Measurements from ENCODE around the gene LNX1. TPM values are rescaled to one million over a fixed set of nuclear protein-coding genes. Genes with fewer than 3 reads are reported as not detected.

Gene LNX1
- total and polyA plus RNA-seq, 2 of the 8 experiments (the other 6 are each of a cell fraction or from before 2014, with no cell fraction given) = 2.7 to 3.8 TPM

DNA sequence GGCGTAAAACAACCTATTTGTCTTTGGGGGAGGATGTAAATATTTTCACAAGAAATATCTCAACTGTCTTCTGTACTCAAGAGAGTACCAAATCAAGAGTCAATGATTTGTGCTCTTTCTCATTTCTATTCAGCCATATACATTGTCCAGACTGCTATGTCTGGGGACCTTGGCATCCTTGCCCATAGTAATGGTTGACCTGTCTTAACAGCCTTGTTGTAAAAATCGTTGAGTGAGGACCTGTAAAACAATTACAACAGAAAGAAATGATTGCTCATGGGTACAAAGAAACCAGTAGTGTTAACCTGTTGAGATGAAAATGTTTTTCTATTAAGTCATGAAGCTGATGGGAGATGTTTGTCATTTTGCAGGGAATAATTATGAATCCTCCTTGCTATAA lies 56.6 kb downstream of the LNX1 start:
- ChIA-PET POLR2A (ENCODE audit: partially characterized antibody) (no interaction called here), CTCF (ENCODE audit: partially characterized antibody) (no interaction called here)
- DNase-seq (ENCODE audit: low read depth in 1 of 2, low spot score in 2 of 2) = no peak
- no peak overlapping the region for H2AK5ac ChIP-seq (ENCODE audit: low read depth, low read length)
- H3K4me1 ChIP-seq (replicated peaks in 1 of 4; ENCODE audit: control insufficient read depth in 3 of 4, insufficient read depth in 4 of 4, low read length in 3 of 4) = peaks cover 0 to 4% (median 3%) of the 10 kb centered on the region in 4 experiments; a peak in 4 of 7 replicates
- no peaks in the 10 kb centered on the region for H3K36me3 ChIP-seq (ENCODE audit: control insufficient read depth in 2 of 4, insufficient read depth in 4 of 4, low read length in 3 of 4)
- H3K9me3 ChIP-seq (ENCODE audit: insufficient read depth in 2 of 2, low read depth in 1 of 2, low read length in 1 of 2) = no peaks in the 10 kb centered on the region
- H4K20me1 ChIP-seq (replicated peaks in 1 of 2; ENCODE audit: control insufficient read depth in 1 of 2, insufficient read depth in 2 of 2, low read length in 2 of 2) = no peaks in the 10 kb centered on the region
- no peak overlapping the region for H3K23ac ChIP-seq (ENCODE audit: insufficient read length)
- H2BK5ac ChIP-seq (ENCODE audit: low read depth, low read length) = no peak overlapping the region
- H3K4me2 ChIP-seq (ENCODE audit: insufficient read depth in 1 of 2, low read depth in 2 of 2, low read length in 2 of 2) = no peak overlapping the region
- H3K79me2 ChIP-seq (ENCODE audit: control insufficient read depth in 1 of 2, insufficient read depth in 2 of 2, low read length in 2 of 2) = no peaks in the 10 kb centered on the region
- H4K8ac ChIP-seq (ENCODE audit: extremely low read depth, insufficient read depth, low read length) = no peak overlapping the region
- no peak overlapping the region for H3K9ac ChIP-seq (replicated peaks in 1 of 4; ENCODE audit: extremely low read depth in 1 of 4, low read depth in 3 of 4, low read length in 3 of 4)
- no peak overlapping the region for H2BK15ac ChIP-seq (ENCODE audit: low read length)
- H2AFZ ChIP-seq (ENCODE audit: low read length) = no peak overlapping the region
- no peak overlapping the region for H2BK120ac ChIP-seq (replicated peaks; ENCODE audit: low read depth, low read length)
- no peaks in the 10 kb centered on the region; the same call in 1 of the 2 replicates for H3K23me2 ChIP-seq (ENCODE audit: low read depth, low read length)
- no peak for TF ChIP-seq RBBP5 (IDR thresholded peaks at IDR 0.05; ENCODE audit: borderline replicate concordance, low read depth, low read length)
- TF ChIP-seq RNF2 (IDR thresholded peaks at IDR 0.05; ENCODE audit: borderline replicate concordance, low read depth, low read length, missing control alignments, poor library complexity, severe bottlenecking) = no peak
- TF ChIP-seq EZH2 (IDR thresholded peaks at IDR 0.05; ENCODE audit: low read depth, low read length, severe bottlenecking) = no peak
- TF ChIP-seq TCF12 (IDR thresholded peaks at IDR 0.05; ENCODE audit: low read depth, low read length) = no peak
- no peak for TF ChIP-seq RFX5 (IDR thresholded peaks at IDR 0.05; ENCODE audit: borderline replicate concordance, low read depth, low read length)
- no peak for TF ChIP-seq SP2 (IDR thresholded peaks at IDR 0.05; ENCODE audit: low read length)
- TF ChIP-seq SP1 (IDR thresholded peaks at IDR 0.05; ENCODE audit: low read depth, low read length) = no peak
- TF ChIP-seq JUND (IDR thresholded peaks at IDR 0.05; ENCODE audit: low read length) = no peak
- no peak for TF ChIP-seq CEBPB (IDR thresholded peaks at IDR 0.05; ENCODE audit: low read depth, low read length)
- no peak overlapping the region for H2BK20ac ChIP-seq (ENCODE audit: low read length)
- H3K14ac ChIP-seq (ENCODE audit: insufficient read length) = no peak overlapping the region
- H3K4ac ChIP-seq (replicated peaks; ENCODE audit: insufficient read length, low read depth, low read length) = no peak overlapping the region
- H3K56ac ChIP-seq (replicated peaks; ENCODE audit: insufficient read length, low read depth, low read length) = no peak overlapping the region
- no peak overlapping the region for H3K4me3 ChIP-seq (ENCODE audit: extremely low read depth in 1 of 4, insufficient read depth in 2 of 4, low read depth in 3 of 4, low read length in 4 of 4)
- H3K27ac ChIP-seq (ENCODE audit: low read depth, low read length) = no peak overlapping the region
- no peak overlapping the region for H4K91ac ChIP-seq (replicated peaks; ENCODE audit: insufficient read length, low read length)
- no peak overlapping the region for H3K18ac ChIP-seq (ENCODE audit: extremely low read depth, low read length)
- no peak for FAIRE-seq
- no peak overlapping the region for H2BK12ac ChIP-seq (ENCODE audit: low read depth, low read length)
- WGBS, 2 experiments (ENCODE audit: extremely low coverage in 1 of 2, insufficient coverage in 1 of 2, insufficient read length in 1 of 2, insufficient replicate concordance in 2 of 2, low coverage in 1 of 2, low lambda C conversion rate in 2 of 2, missing lambda C conversion rate in 1 of 2) = 96% methylated on average over 2 of the region's 2 CpGs; no CpG with 5 or more reads in 1 of the 2 experiments
- H3K27me3 ChIP-seq (replicated peaks in 1 of 4; ENCODE audit: control insufficient read depth in 3 of 4, extremely low read depth in 1 of 4, insufficient read depth in 3 of 4, low read length in 3 of 4) = no peaks in the 10 kb centered on the region
- H3K79me1 ChIP-seq (ENCODE audit: low read depth, low read length) = no peaks in the 10 kb centered on the region
- H4K5ac ChIP-seq (ENCODE audit: insufficient read length, low read depth, low read length) = no peak overlapping the region

Measured in H1 (cell line).